HG03280 (cell line): ENCODE data around the gene TAOK2.
"Not testable (repeated sequence)": the region's sequence is repeated elsewhere in the genome, so short reads cannot be mapped to it uniquely, and the experiment has no call there.

Experiments
- ATAC-seq: cut with Tn5 transposase; IDR thresholded peaks from one replicate; pipeline ENCODE4 v1.9.1; 2021; ENCODE audit warnings: mild to moderate bottlenecking, moderate library complexity; ENCODE audit not compliant: unreplicated experiment

Gene TAOK2

DNA sequence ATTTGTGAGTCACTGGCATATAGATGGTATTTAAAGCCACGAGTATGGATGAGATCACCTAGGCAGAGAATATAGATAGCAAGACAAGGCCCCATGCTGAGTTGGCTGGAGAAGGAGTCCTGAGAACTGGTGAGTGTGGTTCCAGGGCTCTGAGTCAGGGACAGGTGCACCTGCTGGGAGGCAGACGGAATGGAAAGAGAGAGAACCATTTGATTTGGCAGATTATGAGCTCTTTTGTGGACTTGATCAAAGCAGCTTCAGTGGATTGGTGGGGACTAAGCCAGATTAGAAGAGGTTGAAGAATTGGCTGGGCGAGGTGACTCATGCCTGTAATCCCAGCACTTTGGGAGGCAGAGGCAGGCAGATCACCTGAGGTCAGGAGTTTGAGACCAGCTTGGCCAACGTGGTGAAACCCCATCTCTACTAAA is 45.1 kb downstream of the TAOK2 start:
- no peak for ATAC-seq

DNA sequence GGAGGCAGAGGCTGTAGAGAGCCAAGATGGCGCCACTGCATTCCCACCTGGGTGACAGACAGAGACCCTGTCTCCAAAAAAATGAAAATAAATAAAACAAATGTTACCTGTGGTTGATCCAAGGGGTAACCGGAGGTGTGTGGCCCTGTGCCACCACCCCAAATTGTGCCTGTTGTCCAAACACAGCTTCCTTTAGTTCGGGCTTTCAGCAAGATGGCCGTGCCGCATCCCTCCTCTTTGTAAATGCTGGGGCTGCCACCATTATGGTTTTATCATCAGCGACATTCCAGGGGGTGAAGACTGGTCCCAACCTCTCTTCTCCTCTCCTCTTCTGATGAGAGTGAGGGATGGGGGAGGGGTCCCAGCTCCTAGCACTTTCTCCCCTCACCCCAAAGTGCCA is 49.2 kb downstream of the TAOK2 start, which contains the start of gene C16orf92:
Gene C16orf92, plus strand, starts transcription at position 312 of the 400 bp plus-strand sequence. CDS start 143 bp downstream, outside the sequence.
- no peak for ATAC-seq

DNA sequence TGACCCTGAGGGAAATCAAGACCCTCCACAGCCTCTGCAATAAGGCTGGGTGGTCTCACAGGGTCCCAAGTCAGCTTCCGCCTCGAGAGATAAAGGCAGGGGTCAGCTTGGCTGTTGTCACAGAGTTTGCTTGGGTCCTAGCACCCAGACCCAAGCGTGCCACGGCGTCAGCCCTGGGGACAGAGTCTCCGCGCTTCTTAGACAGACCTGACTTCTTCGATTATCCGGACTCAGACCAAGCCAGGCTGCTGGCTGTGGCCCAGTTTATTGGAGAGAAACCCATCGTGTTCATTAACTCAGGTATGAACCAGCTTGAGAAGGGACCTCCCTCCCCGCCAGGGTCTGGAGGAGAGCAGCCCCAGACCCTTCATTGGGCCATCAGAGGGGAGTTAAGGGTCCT is 49.9 kb downstream of the TAOK2 start:
- ATAC-seq: no peak

DNA sequence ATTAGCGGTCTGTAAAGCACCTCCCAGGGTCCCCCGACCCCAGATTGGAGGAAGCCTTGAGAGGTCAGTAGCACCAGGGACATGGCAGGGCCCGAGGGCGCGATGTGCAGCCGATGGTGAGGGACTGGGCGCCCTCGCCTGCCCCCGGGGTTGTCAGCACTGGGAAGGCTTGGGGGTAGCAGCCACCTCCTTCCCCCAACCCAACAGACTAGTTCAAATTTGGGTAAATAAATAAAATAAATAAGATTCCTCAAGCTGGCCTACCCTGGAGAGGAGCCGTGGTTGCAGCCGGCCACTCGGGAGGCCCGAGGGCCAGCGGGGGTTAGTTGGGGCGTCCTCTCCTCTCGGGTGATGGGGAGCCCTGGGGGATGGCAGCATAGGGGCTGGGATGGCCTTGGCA is 50.8 kb downstream of the TAOK2 start:
- no peak for ATAC-seq

DNA sequence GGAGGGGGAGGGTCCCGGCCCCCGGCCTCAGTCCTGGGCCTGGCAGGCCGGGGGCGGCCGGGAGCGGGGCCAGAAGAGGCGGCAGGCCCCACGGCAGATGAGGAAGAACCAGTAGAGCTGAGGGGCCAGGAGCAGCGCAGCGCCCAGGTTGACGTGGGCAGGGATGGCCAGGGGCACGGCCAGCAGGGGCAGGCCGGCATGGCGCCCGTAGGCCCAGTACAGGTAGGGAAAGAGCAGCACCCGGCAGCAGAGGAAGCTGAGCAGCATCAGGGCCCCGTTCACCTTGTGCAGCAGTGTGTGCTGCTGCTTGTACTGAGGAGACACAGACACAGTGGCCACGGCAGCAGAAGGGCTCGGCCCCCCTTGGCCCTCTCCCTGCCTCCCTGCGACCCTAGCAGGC is 51.5 kb downstream of the TAOK2 start:
- no peak for ATAC-seq

DNA sequence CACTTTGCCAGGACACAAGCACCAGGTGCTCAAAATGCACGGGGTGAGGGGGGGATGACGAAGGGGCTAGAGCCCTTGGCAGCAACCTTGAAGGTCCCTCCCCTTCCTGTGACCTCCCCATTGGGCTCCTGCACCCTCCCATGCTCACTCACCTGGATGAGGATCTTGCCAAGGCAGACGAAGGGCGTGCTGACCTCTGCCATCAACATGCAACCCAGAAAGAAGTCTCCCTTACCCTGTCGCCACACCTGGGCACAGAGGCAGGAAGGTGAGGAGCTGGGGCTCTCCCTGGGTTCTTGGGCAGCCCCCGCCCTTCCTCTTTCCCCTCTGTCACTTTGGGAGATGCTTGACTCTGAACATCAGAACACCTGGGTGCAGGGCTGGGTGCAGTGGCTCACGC is 51.9 kb downstream of the TAOK2 start:
- no peak for ATAC-seq

DNA sequence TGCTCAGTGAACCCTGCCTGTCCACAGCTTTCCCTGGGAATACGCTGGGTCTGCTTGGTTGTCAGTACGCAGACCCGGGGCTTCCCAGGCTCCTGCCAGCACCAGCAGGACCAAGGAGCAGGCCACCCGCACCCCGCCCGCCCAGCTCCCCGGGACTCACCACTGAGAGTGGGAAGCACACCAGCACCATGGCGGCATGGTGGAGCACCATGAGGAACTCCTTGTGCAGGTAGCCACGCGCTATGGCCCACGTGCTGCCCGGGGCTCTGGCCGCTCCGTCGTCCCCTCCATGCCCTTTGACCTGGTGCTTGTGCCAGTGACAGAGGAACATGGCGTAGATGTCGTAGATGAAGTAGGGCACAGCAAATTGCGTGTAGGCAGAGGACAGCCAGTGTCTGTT is 52.8 kb downstream of the TAOK2 start:
- no peak for ATAC-seq

DNA sequence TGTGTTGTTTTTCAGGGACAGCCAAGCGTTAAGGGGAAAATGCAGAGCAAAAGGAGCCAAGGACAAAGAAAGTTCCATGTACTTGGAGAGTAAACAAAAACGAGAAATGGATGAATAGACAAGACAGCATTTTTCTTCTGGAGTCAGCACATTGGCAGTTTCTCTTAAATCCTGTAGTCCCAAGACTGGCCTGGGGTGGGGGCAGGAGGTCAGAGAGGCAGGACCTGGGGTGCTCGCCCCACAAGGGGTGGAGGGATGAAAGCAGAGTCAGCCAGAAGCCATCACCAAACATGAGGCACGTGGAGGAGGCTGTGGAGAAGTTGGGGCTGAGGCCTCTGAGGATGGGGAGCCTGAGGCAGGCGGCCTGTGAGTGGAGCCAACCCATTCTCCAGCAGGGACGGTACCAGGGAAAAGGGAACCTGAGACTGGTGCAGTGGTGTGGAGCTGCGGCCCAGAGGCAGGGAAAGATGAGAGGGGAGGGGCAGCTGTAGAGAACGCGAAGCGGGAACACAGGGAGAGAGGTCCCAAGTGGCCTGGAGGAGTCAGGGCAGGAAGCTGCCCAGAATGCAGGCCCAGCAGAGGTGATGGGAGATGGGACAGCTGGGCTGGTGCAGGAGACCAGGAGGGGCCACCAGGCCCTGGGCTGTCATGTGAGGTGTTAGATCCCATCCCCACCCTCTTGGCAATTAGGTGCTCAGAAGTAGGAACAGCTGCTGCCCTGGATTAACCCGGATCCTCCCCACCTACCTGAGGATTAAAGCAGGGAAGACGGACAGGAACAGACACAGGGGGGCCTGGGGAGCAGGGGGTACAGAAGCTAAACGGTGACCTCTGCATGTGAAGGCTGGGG is 54.1 kb downstream of the TAOK2 start:
- ATAC-seq: no peak

DNA sequence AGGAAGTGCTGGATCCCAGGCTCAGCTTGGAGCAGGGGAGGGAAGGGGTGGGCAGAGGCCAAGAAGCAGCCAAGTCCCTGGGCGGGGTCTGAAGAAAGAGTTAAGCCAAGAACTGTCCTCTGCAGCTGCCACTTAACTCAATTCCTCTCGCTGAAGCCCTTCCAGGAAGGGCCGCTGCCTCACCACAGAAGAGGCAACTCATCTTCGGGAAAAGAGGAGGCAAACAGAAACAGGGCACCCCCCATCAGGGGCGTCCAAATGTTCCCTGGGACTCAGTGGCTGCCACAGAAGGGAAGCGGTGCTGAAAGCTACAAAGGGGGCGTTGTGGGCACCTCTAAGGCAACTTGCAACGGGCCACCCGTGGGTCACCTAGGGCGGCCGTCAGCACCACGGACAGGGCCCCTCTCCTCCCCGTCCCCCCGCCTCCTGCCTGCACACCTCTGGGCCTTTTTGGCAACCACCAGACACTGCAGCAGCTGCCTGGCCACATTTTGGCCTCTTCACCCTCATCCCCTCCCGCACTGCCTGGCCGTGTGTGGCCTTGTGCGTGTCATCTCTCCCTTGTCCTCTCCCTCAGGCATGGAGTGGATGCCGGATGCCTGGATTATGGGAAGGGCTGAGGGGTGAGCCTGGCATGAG is 54.9 kb downstream of the TAOK2 start:
- ATAC-seq: no peak

DNA sequence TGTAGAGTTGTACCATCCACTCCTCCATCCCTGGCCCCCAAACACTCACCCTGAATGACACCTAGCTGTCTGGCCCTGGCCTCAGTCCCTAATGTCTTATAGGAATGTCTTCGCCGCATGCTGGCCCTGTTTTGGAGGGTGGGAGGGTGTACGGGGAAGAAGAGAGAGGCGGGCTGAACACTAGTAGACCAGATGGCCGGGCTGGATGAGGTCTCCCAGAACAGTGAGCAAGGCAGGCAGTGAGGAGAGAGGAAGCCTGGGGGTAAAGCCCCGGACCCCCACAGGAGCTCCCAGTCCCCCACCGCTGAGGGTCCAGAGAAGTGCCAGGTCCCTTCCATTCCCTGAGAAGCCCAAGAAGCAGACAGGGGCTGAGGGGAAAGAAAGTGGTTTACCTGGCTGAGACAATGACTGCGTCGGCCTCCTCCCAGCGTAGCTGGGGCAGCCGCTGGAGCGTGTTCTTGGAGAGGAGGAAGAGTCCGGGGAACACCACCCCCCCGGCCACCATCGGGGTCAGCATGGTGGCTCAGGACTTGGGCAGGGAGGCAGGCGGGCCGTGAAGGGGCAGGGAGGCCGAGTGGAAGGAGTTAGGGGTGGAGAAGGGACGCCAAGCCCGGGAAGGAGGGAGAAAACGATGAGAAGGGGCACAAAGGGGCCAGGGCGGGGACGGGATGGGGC is 56.5 kb downstream of the TAOK2 start:
- no peak for ATAC-seq

DNA sequence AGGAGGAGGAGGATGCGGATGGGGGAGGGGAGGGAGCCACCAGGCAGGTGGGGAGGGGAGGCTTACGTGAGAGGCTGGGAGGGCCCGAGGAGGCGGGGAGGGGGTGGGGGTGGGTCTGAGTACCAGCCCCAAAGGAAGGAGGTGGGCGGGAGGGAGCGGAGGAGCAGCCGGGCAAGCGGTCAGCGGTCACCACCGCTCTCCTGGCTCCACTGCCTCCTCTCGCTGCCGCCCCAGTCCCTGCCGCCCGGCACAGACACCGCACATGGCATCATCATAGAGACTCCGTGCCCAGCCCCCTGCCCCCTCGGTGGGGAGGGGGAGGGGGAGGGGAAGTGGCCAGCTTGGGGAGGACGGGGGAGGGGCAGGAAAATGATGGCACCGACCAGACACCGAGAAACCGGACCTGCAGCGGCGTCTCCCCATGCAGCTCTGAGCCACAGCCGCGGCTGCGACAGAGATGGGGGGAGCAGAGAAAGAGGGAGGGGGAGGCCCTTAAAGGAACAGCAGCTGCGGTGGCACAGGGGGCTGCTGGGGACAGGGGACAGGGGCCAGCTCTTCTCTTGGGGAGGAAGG is 57.3 kb downstream of the TAOK2 start, which contains the start of gene TLCD3B:
Gene TLCD3B, minus strand, starts transcription at position 431 of the 573 bp plus-strand sequence. CDS start 744 bp downstream, outside the sequence.
- ATAC-seq: no peak

DNA sequence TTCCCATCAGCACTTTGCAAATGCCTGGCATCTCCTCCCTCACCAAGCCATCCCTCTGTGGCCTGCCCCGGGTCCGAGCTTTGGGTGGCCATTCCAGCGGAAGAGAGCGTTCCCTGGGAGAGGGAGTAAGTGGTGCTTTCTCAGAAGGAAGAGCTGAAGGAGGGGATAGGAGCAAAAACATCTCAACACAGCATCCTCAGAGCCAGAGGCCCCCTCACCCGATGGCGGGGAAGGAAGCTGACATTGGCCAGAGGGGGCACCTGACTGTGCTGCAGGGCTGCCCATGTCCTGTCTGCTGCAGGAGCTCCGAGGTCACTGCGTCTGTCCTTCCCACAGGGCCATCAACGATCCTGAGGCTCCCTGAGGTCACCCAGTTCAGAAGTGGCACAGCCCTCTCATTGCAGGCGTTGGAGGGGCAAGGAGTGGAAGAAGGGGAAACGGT is 57.8 kb downstream of the TAOK2 start:
- ATAC-seq: no peak

DNA sequence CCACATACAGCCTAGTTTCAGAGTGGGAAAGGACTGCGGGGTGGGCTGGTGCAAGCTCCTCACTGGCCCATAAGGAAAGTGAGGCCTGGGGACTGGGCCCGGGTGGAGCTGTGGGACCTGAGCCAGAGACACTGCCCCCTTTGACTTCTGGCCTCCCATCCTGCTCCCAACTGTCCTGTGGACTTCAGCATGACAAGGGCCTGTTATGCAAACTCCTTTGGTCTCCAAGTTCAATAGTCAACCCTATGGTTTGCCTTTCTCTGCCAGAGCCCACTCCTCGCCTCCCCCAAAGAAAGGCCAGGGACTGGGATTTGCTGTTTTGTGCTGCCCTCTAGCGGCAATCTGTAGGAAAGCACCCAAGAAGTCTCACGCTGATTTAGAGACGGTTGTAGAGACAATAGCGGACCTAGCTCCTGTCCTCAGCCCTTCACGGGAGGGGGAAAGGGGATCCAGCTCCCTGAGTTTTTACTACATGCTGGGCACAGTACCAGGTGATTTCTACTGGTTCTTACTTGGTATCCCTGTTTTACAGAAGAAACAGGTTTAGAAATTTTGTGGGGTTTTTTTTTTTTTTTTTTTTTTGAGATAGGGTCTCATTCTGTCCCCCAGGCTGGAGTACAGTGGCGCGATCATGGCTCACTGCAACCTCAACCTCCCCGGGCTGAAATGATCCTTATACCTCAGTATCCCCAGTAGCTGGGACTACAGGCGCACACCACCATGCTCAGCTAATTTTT is 58.6 kb downstream of the TAOK2 start:
- no peak for ATAC-seq

DNA sequence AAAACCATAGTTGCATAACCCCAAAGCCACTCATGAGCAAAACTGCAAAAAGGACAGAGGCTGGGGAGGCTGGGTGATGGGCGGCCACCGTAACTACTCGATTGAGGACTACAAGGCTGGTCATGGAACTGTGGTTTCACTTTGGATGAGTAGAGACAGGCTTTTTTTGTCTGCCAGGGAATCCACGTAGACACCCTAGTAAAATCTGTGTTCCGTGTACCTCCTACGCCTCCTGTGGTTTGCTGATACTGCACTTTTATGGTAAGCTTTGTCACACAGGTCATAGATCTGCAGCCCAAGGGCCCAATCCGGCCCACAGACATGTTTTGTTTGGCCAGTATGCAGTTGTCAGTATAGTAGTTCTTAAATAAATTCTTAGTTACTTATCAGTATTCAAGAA is 59.6 kb downstream of the TAOK2 start:
- ATAC-seq: no peak

DNA sequence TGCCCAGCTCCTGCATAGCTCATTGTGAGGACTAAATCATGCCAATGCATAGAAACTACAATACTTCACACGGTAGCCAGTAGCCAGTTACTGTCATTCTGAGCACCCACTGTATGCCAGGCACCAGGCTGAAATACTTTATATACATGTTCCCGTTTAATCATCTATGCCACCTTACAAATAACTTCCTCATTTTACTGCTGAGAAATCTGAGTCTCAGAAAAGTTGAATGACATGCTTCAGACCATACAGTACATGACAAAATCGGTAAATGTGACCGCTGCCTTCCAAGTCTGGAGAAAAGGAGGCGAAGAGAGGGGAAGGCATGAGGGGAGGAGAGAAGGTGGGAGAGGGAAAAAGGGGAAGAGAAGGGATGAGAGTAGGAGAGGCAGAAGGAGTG is 66.6 kb downstream of the TAOK2 start:
- no peak for ATAC-seq

DNA sequence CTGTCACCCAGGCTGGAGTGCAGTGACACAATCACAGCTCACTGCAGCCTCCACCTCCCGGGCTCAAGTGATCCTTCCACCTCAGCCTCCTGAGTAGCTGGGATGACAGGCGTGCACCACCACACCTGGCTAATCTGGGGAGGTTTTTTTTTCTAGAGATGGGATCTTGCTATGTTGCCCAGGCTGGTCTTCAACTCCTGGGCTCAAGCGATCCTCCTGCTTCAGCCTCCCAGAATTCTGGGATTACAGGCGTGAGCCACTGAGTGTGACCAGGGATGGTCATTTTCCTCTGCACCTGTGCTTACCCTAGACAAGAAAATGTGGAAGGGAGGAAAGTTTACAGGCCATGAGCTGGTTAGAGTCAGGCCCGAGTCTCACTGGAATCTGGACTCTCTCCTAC is 67.0 kb downstream of the TAOK2 start:
- ATAC-seq: not testable (repeated sequence)

DNA sequence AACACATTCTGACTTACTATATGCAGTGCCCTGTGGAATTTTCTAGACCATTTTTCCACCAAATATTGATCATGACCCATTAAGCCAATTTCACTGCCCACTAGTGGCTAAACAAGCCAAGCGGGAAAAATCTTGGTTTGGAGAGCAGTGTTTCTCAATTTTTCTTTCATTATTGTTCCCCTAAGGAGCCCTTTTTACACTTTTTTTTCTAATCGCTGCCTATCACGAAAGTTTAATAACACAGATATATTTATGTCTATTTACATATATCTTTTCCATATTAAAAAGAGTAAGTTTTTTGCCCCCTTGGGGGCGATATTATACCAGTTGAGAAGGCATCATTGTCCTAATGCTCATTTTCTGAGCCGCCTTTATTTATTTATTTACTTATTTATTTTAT is 68.2 kb downstream of the TAOK2 start:
- ATAC-seq: no peak
